Right lobe of liver (tissue), 6 donors: ENCODE measurements around the gene GALNT2. TPM values are rescaled to one million over a fixed set of nuclear protein-coding genes. Genes with fewer than 3 reads are reported as not detected.

Experiments
- ATAC-seq, 4 donors: fragments of 200-7000 bp; cut with Tn5 transposase; one replicate each; pipeline ENCODE4 v1.9.1; 2020; ENCODE audit warnings: mild to moderate bottlenecking in 4 of 4, moderate library complexity in 4 of 4
- DNase-seq, 3 donors: peaks; one replicate each; pipeline ENCODE4 v3.0.0-alpha.2; 2020
- H3K27ac ChIP-seq, 3 donors: fragments of 200-600 bp; one replicate each; pipeline ENCODE4 v1.8.0; 2022
- H3K27me3 ChIP-seq, 2 donors: fragments of 200-600 bp; one replicate each; pipeline ENCODE4 v1.8.0; 2022
- H3K36me3 ChIP-seq, 4 donors: fragments of 200-600 bp; sonication (generic) in 1 of 4; one replicate each; pipeline versions ENCODE4 v1.5.1 to v1.8.0; 2017 to 2022; ENCODE audit warnings: control low read depth in 1 of 4
- H3K4me1 ChIP-seq, 4 donors: fragments of 200-600 bp; sonication (generic) in 1 of 4; one replicate each; pipeline versions ENCODE4 v1.5.1 to v1.8.0; 2017 to 2022; ENCODE audit warnings: control low read depth in 1 of 4
- H3K4me3 ChIP-seq, 3 donors: fragments of 200-600 bp; one replicate each; pipeline ENCODE4 v1.8.0; 2022
- H3K9me3 ChIP-seq, 4 donors: fragments of 200-600 bp; sonication (generic) in 1 of 4; one replicate each; pipeline versions ENCODE4 v1.5.1 to v1.8.0; 2017 to 2022; ENCODE audit warnings: control low read depth in 1 of 4
- CTCF ChIP-seq, 4 donors: fragments of 200-600 bp in 3 of 4; fragments of 450-650 bp in 1 of 4; IDR thresholded peaks; one replicate each; pipeline versions ENCODE4 v1.5.1 to v1.8.0; 2016 to 2022; ENCODE audit warnings: antibody characterized with exemption in 4 of 4, mild to moderate bottlenecking in 2 of 4
- POLR2A ChIP-seq: fragments of 450-650 bp; IDR thresholded peaks from one replicate; pipeline ENCODE4 v1.6.1; 2017; ENCODE audit warnings: antibody characterized with exemption, mild to moderate bottlenecking
- WGBS: methylation state at CpG from one replicate; pipeline ENCODE4 v1.1.6; 2018; ENCODE audit warnings: low coverage, low lambda C conversion rate; ENCODE audit not compliant: insufficient coverage; ENCODE audit errors: missing lambda C conversion rate; 5-methylcytosine and 5-hydroxymethylcytosine counted together
- intact Hi-C, 2 donors: fragments of 100-400 bp; cut with DNase I; formaldehyde crosslinking; loops; one replicate each; pipeline versions ENCODE4 v1.11.2 to v1.14.1; 2022
- total RNA-seq, 6 experiments: library from RNA; depleted of rRNA in 2 of 6; stranded (reverse); fragments of >200 nt in 2 of 6; fragmentation: NEBNext Ultra II Directional in 3 of 6; extraction: Animal tissue kit (Norgen Biotek cat#: 25700) in 3 of 6; gene quantifications; one replicate each; pipeline versions ENCODE4 v1.1.0 to v1.2.4, GENCODE V29; 2016 to 2023
- donor health status: DM: no; HTN: yes; CAD: no.
- donor health status: DM: no; HTN: no; CAD: no.
- donor health status: DM: no; HTN: no; CAD: no.
- donor health status: DM: no; HTN: yes; CAD: no.
- donor health status: DM: no; HTN: yes; CAD: no.

The GALNT2 gene
- total RNA-seq, 6 experiments from 2014 or later, result 58.0 to 152 (median 131) TPM

GRCh38 chr1:230068621-230068873 is 1.5 kb downstream of the GALNT2 start:
- H3K27me3 ChIP-seq, result no peaks in the 10 kb centered on the region
- H3K27ac ChIP-seq, result peak overlapping the region; percentile 83 to 91 (median 87)
- no peaks in the 10 kb centered on the region for H3K36me3 ChIP-seq
- 5% methylated on average over 9 of the region's 9 CpGs for WGBS
- intact Hi-C loops, result no loop called here
- no peak for ATAC-seq
- peak overlapping the region; percentile 81 to 88 (median 82) for H3K4me3 ChIP-seq
- TF ChIP-seq CTCF (IDR thresholded peaks at IDR 0.05) (no peak), POLR2A (no peak)
- DNase-seq, result no peak
- no peaks in the 10 kb centered on the region for H3K9me3 ChIP-seq
- peaks cover 0 to 42% (median 14%) of the 10 kb centered on the region in 4 donors for H3K4me1 ChIP-seq

- intact Hi-C loops, result no loop called here
- DNase-seq (no peak), ATAC-seq (peak in 1 of 4 donors; percentile 8)
- 30% methylated on average over 13 of the region's 13 CpGs for WGBS
- Histone ChIP-seq H3K27me3 (no peaks in the 10 kb centered on the region), H3K9me3 (no peaks in the 10 kb centered on the region), H3K36me3 (no peaks in the 10 kb centered on the region), H3K4me1 (peaks cover 0 to 48% (median 14%) of the 10 kb centered on the region in 4 donors), H3K27ac (peak overlapping the region; percentile 83 to 91 (median 87)), H3K4me3 (peak overlapping the region; percentile 81 to 88 (median 82))
- peak; percentile 52 for TF ChIP-seq POLR2A
- TF ChIP-seq CTCF (IDR thresholded peaks at IDR 0.05), result no peak
Measured at GRCh38 chr1:230068952-230069684, 2.1 kb downstream of the GALNT2 start.

DNA sequence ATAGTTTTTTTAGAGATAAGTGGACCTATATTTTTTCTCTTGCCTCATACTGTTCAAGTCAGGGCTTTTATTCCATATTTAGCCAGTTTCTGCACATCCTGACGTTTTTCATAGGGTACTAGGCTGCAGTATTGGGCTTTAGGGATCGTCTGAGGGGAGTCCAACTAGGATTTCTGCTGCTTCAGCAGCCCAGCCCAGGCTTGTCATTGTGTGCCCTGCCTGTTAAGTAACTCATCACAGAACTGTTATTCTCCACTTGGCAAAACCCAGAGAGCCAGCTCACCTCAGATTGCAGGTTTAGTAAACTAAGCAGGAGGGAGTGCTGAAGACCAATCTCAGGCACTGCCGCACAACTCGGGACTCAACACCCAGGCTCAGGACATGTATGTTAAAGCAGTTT is 2.8 kb downstream of the GALNT2 start:
- peak; percentile 39 to 71 (median 63) for DNase-seq
- Histone ChIP-seq H3K27me3 (no peaks in the 10 kb centered on the region), H3K9me3 (no peaks in the 10 kb centered on the region), H3K4me1 (peaks cover 0 to 50% (median 14%) of the 10 kb centered on the region in 4 donors), H3K27ac (peak overlapping the region; percentile 83 to 91 (median 87)), H3K4me3 (peak overlapping the region; percentile 14 to 88 (median 82)), H3K36me3 (no peaks in the 10 kb centered on the region)
- 34% methylated on average over 3 of the region's 4 CpGs for WGBS
- ATAC-seq, result peak; percentile 36 to 43 (median 41)
- intact Hi-C loops, result no loop called here
- no peak for TF ChIP-seq CTCF (IDR thresholded peaks at IDR 0.05)
- peak; percentile 53 for TF ChIP-seq POLR2A

- Histone ChIP-seq H3K27me3 (no peaks in the 10 kb centered on the region), H3K4me1 (peaks cover 0 to 50% (median 14%) of the 10 kb centered on the region in 4 donors), H3K9me3 (no peaks in the 10 kb centered on the region), H3K36me3 (no peaks in the 10 kb centered on the region), H3K27ac (peak overlapping the region; percentile 21 to 91 (median 87)), H3K4me3 (peak overlapping the region; percentile 14 to 88 (median 82))
- ATAC-seq, result peak in 2 of 4 donors; percentile 6 to 25
- TF ChIP-seq POLR2A (no peak), CTCF (IDR thresholded peaks at IDR 0.05) (no peak)
- 44% methylated on average over 13 of the region's 14 CpGs for WGBS
- intact Hi-C loops, result no loop called here
- DNase-seq, result peak; percentile 61 to 66 (median 61)
Measured at GRCh38 chr1:230070321-230071208, 3.5 kb downstream of the GALNT2 start.
